PC-3 (cell line): ENCODE data around the gene KRTAP10-11. TPM values are rescaled to one million over a fixed set of nuclear protein-coding genes. Genes with fewer than 3 reads are reported as not detected.

Source experiments
- ATAC-seq: fragments of 200-7000 bp; cut with Tn5 transposase; 2 replicates; pipeline ENCODE4 v1.9.1; 2020; ENCODE audit warnings: mild to moderate bottlenecking, moderate library complexity
- BruUV-seq: library from RNA; stranded (reverse); fragments of 400-500 nt; replicated peaks from 2 replicates; lab custom pipeline; 2021; lab: Mats Ljungman, UMichigan
- CTCF ChIA-PET: fragments of 300-600 bp; sonication (Branson Sonifier 250); formaldehyde crosslinking; loops from one replicate; lab custom pipeline; 2022; ENCODE audit warnings: antibody characterized with exemption; lab: Charles Lee
- POLR2A ChIA-PET: fragments of 300-600 bp; sonication (Branson Sonifier 250); formaldehyde crosslinking; loops from one replicate; lab custom pipeline; 2022; ENCODE audit warnings: antibody characterized with exemption; ENCODE audit not compliant: unreplicated experiment; lab: Charles Lee
- DNase-seq: peaks from one replicate; pipeline ENCODE4 v3.0.0-alpha.2; 2015
- H2AFZ ChIP-seq: fragments of 300-600 bp; sonication (generic); 2 replicates; pipeline ENCODE4 v1.6.0; 2016; ENCODE audit warnings: antibody characterized with exemption, low read length
- H3F3A ChIP-seq: fragments of 300-600 bp; sonication (generic); one replicate; pipeline ENCODE4 v1.6.0; 2017; ENCODE audit warnings: antibody characterized with exemption, low read length, control low read depth, mild to moderate bottlenecking; ENCODE audit not compliant: unreplicated experiment
- H3K27ac ChIP-seq: fragments of 300-600 bp; sonication (generic); 2 replicates; pipeline ENCODE4 v1.5.1; 2016; ENCODE audit warnings: mild to moderate bottlenecking, low read length
- H3K27me3 ChIP-seq: fragments of 300-600 bp; sonication (generic); 2 replicates; pipeline ENCODE4 v1.6.1; 2016; ENCODE audit warnings: low read length, mixed read lengths
- H3K36me3 ChIP-seq: fragments of 300-600 bp; sonication (generic); 2 replicates; pipeline ENCODE4 v1.6.1; 2016; ENCODE audit warnings: low read depth, mixed run types, low read length, mixed read lengths
- H3K4me1 ChIP-seq: fragments of 300-600 bp; sonication (generic); 2 replicates; pipeline ENCODE4 v1.5.1; 2016; ENCODE audit warnings: low read length; ENCODE audit not compliant: insufficient read depth
- H3K4me2 ChIP-seq: fragments of 300-600 bp; sonication (generic); 2 replicates; pipeline ENCODE4 v1.6.0; 2016; ENCODE audit warnings: low read length
- H3K4me3 ChIP-seq: fragments of 300-600 bp; sonication (generic); 2 replicates; pipeline ENCODE4 v1.5.1; 2016; ENCODE audit warnings: mild to moderate bottlenecking, low read length, mixed read lengths
- H3K79me2 ChIP-seq: fragments of 300-600 bp; sonication (generic); 2 replicates; pipeline ENCODE4 v1.6.1; 2017; ENCODE audit warnings: low read length, mixed read lengths
- H3K9ac ChIP-seq: fragments of 300-600 bp; sonication (generic); 2 replicates; pipeline ENCODE4 v1.6.0; 2016; ENCODE audit warnings: mild to moderate bottlenecking, low read length
- H3K9me2 ChIP-seq: fragments of 300-600 bp; sonication (generic); replicated peaks from 2 replicates; pipeline ENCODE4 v1.6.1; 2016; ENCODE audit warnings: mixed run types, low read length, mixed read lengths
- H3K9me3 ChIP-seq: fragments of 300-600 bp; sonication (generic); 2 replicates; pipeline ENCODE4 v1.6.1; 2016; ENCODE audit warnings: low read length, mixed read lengths
- H4K20me1 ChIP-seq: fragments of 300-600 bp; sonication (generic); 2 replicates; pipeline ENCODE4 v1.6.1; 2016; ENCODE audit warnings: low read length, mixed read lengths
- CTCF ChIP-seq: fragments of 300-600 bp; sonication (generic); conservative IDR thresholded peaks from 2 replicates; pipeline ENCODE4 v1.5.1; 2017; ENCODE audit warnings: antibody characterized with exemption, low read depth, mild to moderate bottlenecking, low read length
- EZH2 ChIP-seq: fragments of 300-600 bp; sonication (generic); IDR thresholded peaks from one replicate; pipeline ENCODE4 v1.6.1; 2017; ENCODE audit warnings: antibody characterized with exemption, mild to moderate bottlenecking, low read length; ENCODE audit not compliant: unreplicated experiment
- EZH2phosphoT487 ChIP-seq: fragments of 300-600 bp; sonication (generic); IDR thresholded peaks from 2 replicates; pipeline ENCODE4 v1.6.1; 2018; ENCODE audit warnings: mild to moderate bottlenecking, antibody characterized with exemption, low read length, borderline replicate concordance
- intact Hi-C: fragments of 100-400 bp; cut with micrococcal nuclease; formaldehyde crosslinking; loops from 2 replicates; pipeline ENCODE4 v1.9.0; 2023
- total RNA-seq: library from RNA; depleted of rRNA; stranded (reverse); fragments of >200 nt; gene quantifications from 2 replicates; pipeline ENCODE4 v1.2.3, GENCODE V29; 2014

The KRTAP10-11 gene
- total RNA-seq, 1 experiment from 2014 or later, result not detected

- Histone ChIP-seq H4K20me1 (no peaks in the 10 kb centered on the region), H3F3A (no peaks in the 10 kb centered on the region), H3K4me2 (no peak within 1 kb of the TSS; the same call in 1 of the 2 replicates), H3K27ac (no peak within 1 kb of the TSS), H3K79me2 (no peaks in the 10 kb centered on the region), H2AFZ (no peak within 1 kb of the TSS), H3K9me2 (no peaks in the 10 kb centered on the region), H3K4me1 (peaks cover 11% of the 10 kb centered on the region; the same call in 1 of the 2 replicates), H3K4me3 (no peak within 1 kb of the TSS), H3K9me3 (peaks cover 4% of the 10 kb centered on the region; the same call in 1 of the 2 replicates), H3K36me3 (no peaks in the 10 kb centered on the region; the same call in 1 of the 2 replicates), H3K27me3 (no peaks in the 10 kb centered on the region), H3K9ac (no peak within 1 kb of the TSS)
- intact Hi-C loops, result no loop called here
- TF ChIP-seq EZH2phosphoT487, result no peak
- TF ChIP-seq CTCF, result no peak
- TF ChIP-seq EZH2, result no peak
- ATAC-seq (peak; percentile 71), DNase-seq (peak; percentile 61)
- POLR2A ChIA-PET, result interaction anchor here (0.6 to 0.7 kb wide), 2 partner anchors 37 to 119 kb away, joined by 3 read pairs; no protein-coding TSS in a partner anchor
- BruUV-seq, result no TSS peak
- CTCF ChIA-PET, result no interaction called here
These were observed 20.4 kb downstream of the KRTAP10-11 start, which contains the start of gene KRTAP12-2 for GRCh38 chr21:44666401-44667320. Gene KRTAP12-2, minus strand, starts transcription at chr21:44666927. Its CDS starts 41 bp downstream, at chr21:44666886.

GRCh38 chr21:44667612-44668011 is 21.4 kb downstream of the KRTAP10-11 start:
- ATAC-seq (no peak), DNase-seq (no peak)
- H2AFZ ChIP-seq, result no peak overlapping the region
- no peak overlapping the region for H3K4me3 ChIP-seq
- H4K20me1 ChIP-seq, result no peaks in the 10 kb centered on the region
- no peaks in the 10 kb centered on the region for H3K27me3 ChIP-seq
- CTCF ChIA-PET, result no interaction called here
- H3K79me2 ChIP-seq, result no peaks in the 10 kb centered on the region
- no peaks in the 10 kb centered on the region for H3K9me2 ChIP-seq
- POLR2A ChIA-PET, result no interaction called here
- no peaks in the 10 kb centered on the region; the same call in 1 of the 2 replicates for H3K36me3 ChIP-seq
- no peak for TF ChIP-seq EZH2phosphoT487
- no peak for TF ChIP-seq CTCF
- TF ChIP-seq EZH2, result no peak
- no peaks in the 10 kb centered on the region for H3F3A ChIP-seq
- H3K4me2 ChIP-seq, result no peak overlapping the region
- H3K27ac ChIP-seq, result no peak overlapping the region
- intact Hi-C loops, result no loop called here
- no TSS peak for BruUV-seq
- peaks cover 7% of the 10 kb centered on the region; the same call in 1 of the 2 replicates for H3K9me3 ChIP-seq
- H3K4me1 ChIP-seq, result peaks cover 11% of the 10 kb centered on the region; the same call in 1 of the 2 replicates
- H3K9ac ChIP-seq, result no peak overlapping the region
